Measurements from ENCODE around the gene HOXA11.

Gene HOXA11

GRCh38 chr7:27170426-27171324 lies 14.4 kb downstream of the HOXA11 start:
- no peaks in the 10 kb centered on the region for H4K20me1 ChIP-seq (ENCODE audit: insufficient read depth)
- no peaks in the 10 kb centered on the region for H3K79me2 ChIP-seq (ENCODE audit: insufficient read depth, low read depth)
- H3K27me3 ChIP-seq (ENCODE audit: insufficient read depth, low read depth), result peaks cover 15% of the 10 kb centered on the region; the same call in 1 of the 2 replicates
- H3K4me2 ChIP-seq, result no peak overlapping the region; the same call in 1 of the 2 replicates
- TF ChIP-seq, protein P1, sequence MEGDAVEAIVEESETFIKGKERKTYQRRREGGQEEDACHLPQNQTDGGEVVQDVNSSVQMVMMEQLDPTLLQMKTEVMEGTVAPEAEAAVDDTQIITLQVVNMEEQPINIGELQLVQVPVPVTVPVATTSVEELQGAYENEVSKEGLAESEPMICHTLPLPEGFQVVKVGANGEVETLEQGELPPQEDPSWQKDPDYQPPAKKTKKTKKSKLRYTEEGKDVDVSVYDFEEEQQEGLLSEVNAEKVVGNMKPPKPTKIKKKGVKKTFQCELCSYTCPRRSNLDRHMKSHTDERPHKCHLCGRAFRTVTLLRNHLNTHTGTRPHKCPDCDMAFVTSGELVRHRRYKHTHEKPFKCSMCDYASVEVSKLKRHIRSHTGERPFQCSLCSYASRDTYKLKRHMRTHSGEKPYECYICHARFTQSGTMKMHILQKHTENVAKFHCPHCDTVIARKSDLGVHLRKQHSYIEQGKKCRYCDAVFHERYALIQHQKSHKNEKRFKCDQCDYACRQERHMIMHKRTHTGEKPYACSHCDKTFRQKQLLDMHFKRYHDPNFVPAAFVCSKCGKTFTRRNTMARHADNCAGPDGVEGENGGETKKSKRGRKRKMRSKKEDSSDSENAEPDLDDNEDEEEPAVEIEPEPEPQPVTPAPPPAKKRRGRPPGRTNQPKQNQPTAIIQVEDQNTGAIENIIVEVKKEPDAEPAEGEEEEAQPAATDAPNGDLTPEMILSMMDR (conservative IDR thresholded peaks at IDR 0.05; ENCODE audit: low read depth, low read length), result no peak
- H3K27ac ChIP-seq, result no peak overlapping the region
- H3K9ac ChIP-seq, result no peak overlapping the region
- peaks cover 17% of the 10 kb centered on the region for H3K4me1 ChIP-seq (ENCODE audit: low read depth, poor library complexity, severe bottlenecking)
- H2AFZ ChIP-seq (ENCODE audit: low read depth), result no peak overlapping the region
- H3K36me3 ChIP-seq (ENCODE audit: insufficient read depth), result no peaks in the 10 kb centered on the region
- no peak overlapping the region for H3K4me3 ChIP-seq (IDR thresholded peaks at IDR 0.05; ENCODE audit: insufficient read depth, low read depth, low read length)

- no peak overlapping the region for H3K4me2 ChIP-seq
- H3K79me2 ChIP-seq (ENCODE audit: insufficient read depth, low read depth), result no peaks in the 10 kb centered on the region
- H3K36me3 ChIP-seq (ENCODE audit: insufficient read depth), result no peaks in the 10 kb centered on the region
- H3K4me3 ChIP-seq (IDR thresholded peaks at IDR 0.05; ENCODE audit: insufficient read depth, low read depth, low read length), result no peak overlapping the region
- H4K20me1 ChIP-seq (ENCODE audit: insufficient read depth), result no peaks in the 10 kb centered on the region
- no peak overlapping the region for H3K9ac ChIP-seq
- TF ChIP-seq, protein P1 (conservative IDR thresholded peaks at IDR 0.05; ENCODE audit: low read depth, low read length), result no peak
- peaks cover 17% of the 10 kb centered on the region for H3K4me1 ChIP-seq (ENCODE audit: low read depth, poor library complexity, severe bottlenecking)
- no peak overlapping the region for H3K27ac ChIP-seq
- no peak overlapping the region for H2AFZ ChIP-seq (ENCODE audit: low read depth)
- peaks cover 15% of the 10 kb centered on the region; the same call in 1 of the 2 replicates for H3K27me3 ChIP-seq (ENCODE audit: insufficient read depth, low read depth)
Measured at GRCh38 chr7:27169658-27170425, 15.2 kb downstream of the HOXA11 start.

DNA sequence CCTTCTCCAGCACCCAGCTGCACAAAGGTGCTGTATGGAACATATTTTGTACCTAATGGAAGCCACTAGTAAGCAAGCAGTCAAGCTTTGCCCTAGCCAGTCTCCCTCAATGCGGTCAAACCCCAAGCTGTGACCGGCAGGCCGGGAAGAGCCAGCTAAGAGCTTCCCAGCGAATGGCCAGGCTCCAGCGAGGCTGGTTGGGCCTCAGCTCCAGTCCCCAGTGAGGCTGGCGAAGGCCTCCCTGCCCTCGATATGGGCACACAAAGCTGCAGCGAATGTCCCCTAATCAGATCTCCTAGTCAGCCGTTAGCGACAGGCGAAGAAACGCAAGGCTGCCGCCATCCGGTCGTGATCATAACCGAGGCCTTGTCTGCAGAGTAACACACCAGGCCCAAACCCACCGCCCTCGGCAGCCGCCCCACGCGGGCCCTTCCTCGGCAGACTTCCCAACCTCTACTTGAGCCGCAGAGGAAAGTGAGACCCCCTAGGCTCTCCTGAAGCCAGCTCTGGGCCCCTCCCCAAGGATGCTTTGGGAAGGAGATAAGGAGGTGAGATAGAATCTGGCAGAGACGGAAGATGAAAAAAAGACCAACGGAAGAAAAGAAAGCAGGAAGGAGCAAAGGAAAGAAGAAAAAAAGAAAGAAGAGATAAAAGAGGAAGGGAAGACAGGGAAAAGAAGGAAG lies 16.6 kb downstream of the HOXA11 start:
- Histone ChIP-seq H3K4me1 (ENCODE audit: low read depth, poor library complexity, severe bottlenecking) (peaks cover 17% of the 10 kb centered on the region), H3K27me3 (ENCODE audit: insufficient read depth, low read depth) (peaks cover 15% of the 10 kb centered on the region; the same call in 1 of the 2 replicates), H3K4me3 (IDR thresholded peaks at IDR 0.05; ENCODE audit: insufficient read depth, low read depth, low read length) (no peak overlapping the region), H3K36me3 (ENCODE audit: insufficient read depth) (no peaks in the 10 kb centered on the region), H2AFZ (ENCODE audit: low read depth) (no peak overlapping the region), H3K4me2 (no peak overlapping the region), H4K20me1 (ENCODE audit: insufficient read depth) (no peaks in the 10 kb centered on the region), H3K9ac (no peak overlapping the region), H3K79me2 (ENCODE audit: insufficient read depth, low read depth) (no peaks in the 10 kb centered on the region), H3K27ac (no peak overlapping the region)
- TF ChIP-seq, protein P1 (conservative IDR thresholded peaks at IDR 0.05; ENCODE audit: low read depth, low read length), result no peak

- H3K4me1 ChIP-seq (ENCODE audit: low read depth, poor library complexity, severe bottlenecking), result peaks cover 17% of the 10 kb centered on the region
- H3K4me3 ChIP-seq (IDR thresholded peaks at IDR 0.05; ENCODE audit: insufficient read depth, low read depth, low read length), result no peak overlapping the region
- TF ChIP-seq, protein P1 (conservative IDR thresholded peaks at IDR 0.05; ENCODE audit: low read depth, low read length), result no peak
- H3K27me3 ChIP-seq (ENCODE audit: insufficient read depth, low read depth), result peaks cover 15% of the 10 kb centered on the region; the same call in 1 of the 2 replicates
- H3K36me3 ChIP-seq (ENCODE audit: insufficient read depth), result no peaks in the 10 kb centered on the region
- H4K20me1 ChIP-seq (ENCODE audit: insufficient read depth), result no peaks in the 10 kb centered on the region
- H2AFZ ChIP-seq (ENCODE audit: low read depth), result no peak overlapping the region
- no peak overlapping the region for H3K27ac ChIP-seq
- no peaks in the 10 kb centered on the region for H3K79me2 ChIP-seq (ENCODE audit: insufficient read depth, low read depth)
- no peak overlapping the region for H3K9ac ChIP-seq
- no peak overlapping the region for H3K4me2 ChIP-seq
Measured at GRCh38 chr7:27167916-27168264, 17.1 kb downstream of the HOXA11 start.

All from KMS-11 (cell line).